Stomach (tissue), 9 donors: Measurements from ENCODE around the gene HOXC12. TPM values are rescaled to one million over a fixed set of nuclear protein-coding genes. Genes with fewer than 3 reads are reported as not detected.

Experiments used
- DNase-seq, 2 donors: peaks; one replicate each; pipeline versions ENCODE4 v3.0.0 to v3.0.0-alpha.2; 2013 to 2019
- H3K27ac ChIP-seq, 5 donors: fragments of 200-600 bp in 4 of 5; sonication (generic) in 4 of 5; one replicate each; pipeline ENCODE4 v1.5.1; 2013 to 2019; ENCODE audit warnings: mild to moderate bottlenecking in 1 of 5, moderate library complexity in 1 of 5
- H3K27me3 ChIP-seq, 3 donors: fragments of 200-600 bp; sonication (generic); one replicate each; pipeline ENCODE4 v1.5.1; 2017 to 2019; ENCODE audit warnings: mixed run types in 1 of 3
- H3K36me3 ChIP-seq, 4 donors: fragments of 200-600 bp; sonication (generic); 1 replicate in 3 of 4; 2 replicates in 1 of 4; pipeline ENCODE4 v1.5.1; 2016 to 2019
- H3K4me1 ChIP-seq, 4 donors: fragments of 200-600 bp; sonication (generic); one replicate each; pipeline ENCODE4 v1.5.1; 2016 to 2019
- H3K4me3 ChIP-seq, 4 donors: fragments of 200-600 bp; sonication (generic) in 3 of 4; one replicate each; pipeline ENCODE4 v1.5.1; 2016 to 2019; ENCODE audit warnings: mild to moderate bottlenecking in 1 of 4
- H3K9me3 ChIP-seq, 4 donors: fragments of 200-600 bp; sonication (generic); one replicate each; pipeline ENCODE4 v1.5.1; 2016 to 2019
- CTCF ChIP-seq, 7 experiments: fragments of 450-650 bp in 4 of 7; fragments of 200-600 bp in 3 of 7; sonication (generic) in 3 of 7; IDR thresholded peaks; one replicate each; pipeline ENCODE4 v1.5.1; 2016 to 2019; ENCODE audit warnings: antibody characterized with exemption in 7 of 7, control low read depth in 2 of 7, mild to moderate bottlenecking in 1 of 7
- EP300 ChIP-seq: sonication (generic); formaldehyde crosslinking; IDR thresholded peaks from one replicate; pipeline ENCODE4 v1.6.1; 2017; ENCODE audit warnings: antibody characterized with exemption
- POLR2A ChIP-seq, 4 donors: fragments of 450-650 bp; IDR thresholded peaks; one replicate each; pipeline ENCODE4 v1.6.1; 2016; ENCODE audit warnings: antibody characterized with exemption in 4 of 4, control low read depth in 2 of 4, mild to moderate bottlenecking in 1 of 4, moderate library complexity in 1 of 4
- POLR2AphosphoS5 ChIP-seq, 3 donors: sonication (generic); formaldehyde crosslinking; IDR thresholded peaks; one replicate each; pipeline ENCODE4 v1.6.1; 2016; ENCODE audit warnings: antibody characterized with exemption in 3 of 3
- WGBS, 5 donors: extraction: QIAGEN DNeasy Blood & Tissue Kit in 3 of 5; methylation state at CpG; one replicate each; pipeline versions ENCODE4 v1.1.5 to v1.1.7; 2013 to 2018; 5-methylcytosine and 5-hydroxymethylcytosine counted together
- intact Hi-C: fragments of 100-400 bp; cut with DNase I; formaldehyde crosslinking; loops from one replicate; pipeline ENCODE4 v1.15.1; 2023; ENCODE audit warnings: low total_unique reads
- polyA plus RNA-seq, 3 donors: library from polyadenylated mRNA; stranded (reverse); fragments of 200-250 nt; gene quantifications; one replicate each; pipeline ENCODE4 v1.2.3, GENCODE V29; 2013
- total RNA-seq, 5 donors: library from RNA; depleted of rRNA; stranded (reverse); fragments of >200 nt; gene quantifications; one replicate each; pipeline versions ENCODE4 v1.1.0 to v1.2.3, GENCODE V29; 2014 to 2016
- donor health status: healthy with polysubstance abuse.
- donor health status: Bipolar disorder and iron deficiency.
- donor health status: healthy.

The HOXC12 gene
- total and polyA plus RNA-seq, 8 donors = not detected

GRCh38 chr12:53999559-54000115, 44.9 kb downstream of the HOXC12 start:
- peaks cover 26 to 47% (median 44%) of the 10 kb centered on the region in 4 donors for H3K4me1 ChIP-seq
- no peaks in the 10 kb centered on the region for H3K36me3 ChIP-seq
- peak overlapping the region; percentile 9 to 39 (median 22) for H3K4me3 ChIP-seq
- no peaks in the 10 kb centered on the region for H3K9me3 ChIP-seq
- TF ChIP-seq POLR2A (IDR thresholded peaks at IDR 0.05) = no peak
- peaks cover 65 to 100% (median 100%) of the 10 kb centered on the region in 3 donors for H3K27me3 ChIP-seq
- 3 to 7% (median 6%) methylated on average over 16 to 35 of the region's 35 CpGs for WGBS, 5 donors
- no peak for DNase-seq
- no peak overlapping the region for H3K27ac ChIP-seq
- intact Hi-C loops = no loop called here

GRCh38 chr12:54000116-54001114, 45.7 kb downstream of the HOXC12 start, which contains the start of gene HOXC9:
TSS of gene HOXC9 (plus strand) at chr12:54000161. CDS start at chr12:54000189, 28 bp downstream.
- intact Hi-C loops = no loop called here
- no peaks in the 10 kb centered on the region for H3K36me3 ChIP-seq
- 2 to 13% (median 5%) methylated on average over 73 to 87 of the region's 87 CpGs for WGBS, 5 donors
- H3K9me3 ChIP-seq = no peaks in the 10 kb centered on the region
- peaks cover 19 to 41% (median 37%) of the 10 kb centered on the region in 4 donors for H3K4me1 ChIP-seq
- H3K4me3 ChIP-seq = peak within 1 kb of the TSS; percentile 9 to 39 (median 22)
- TF ChIP-seq EP300 (no peak), CTCF (IDR thresholded peaks at IDR 0.05) (no peak), POLR2AphosphoS5 (IDR thresholded peaks at IDR 0.05) (no peak), POLR2A (IDR thresholded peaks at IDR 0.05) (no peak)
- no peak within 1 kb of the TSS for H3K27ac ChIP-seq
- DNase-seq = no peak
- H3K27me3 ChIP-seq = peaks cover 65 to 100% (median 100%) of the 10 kb centered on the region in 3 donors

GRCh38 chr12:54001283-54002187, 46.8 kb downstream of the HOXC12 start:
- no peak overlapping the region for H3K27ac ChIP-seq
- no peaks in the 10 kb centered on the region for H3K36me3 ChIP-seq
- H3K4me3 ChIP-seq = no peak overlapping the region
- intact Hi-C loops = no loop called here
- no peaks in the 10 kb centered on the region for H3K9me3 ChIP-seq
- 20 to 32% (median 24%) methylated on average over 8 of the region's 8 CpGs for WGBS, 5 donors
- H3K4me1 ChIP-seq = peaks cover 16 to 41% (median 34%) of the 10 kb centered on the region in 4 donors
- TF ChIP-seq POLR2AphosphoS5 (IDR thresholded peaks at IDR 0.05) (no peak), EP300 (no peak), CTCF (IDR thresholded peaks at IDR 0.05) (no peak), POLR2A (IDR thresholded peaks at IDR 0.05) (no peak)
- peaks cover 59 to 100% (median 100%) of the 10 kb centered on the region in 3 donors for H3K27me3 ChIP-seq
- no peak for DNase-seq

- WGBS, 5 donors = 11 to 16% (median 12%) methylated on average over 19 of the region's 19 CpGs
- H3K4me3 ChIP-seq = no peak overlapping the region
- no peak overlapping the region for H3K27ac ChIP-seq
- peaks cover 57 to 100% (median 100%) of the 10 kb centered on the region in 3 donors for H3K27me3 ChIP-seq
- intact Hi-C loops = no loop called here
- no peaks in the 10 kb centered on the region for H3K9me3 ChIP-seq
- no peak for DNase-seq
- TF ChIP-seq POLR2A (IDR thresholded peaks at IDR 0.05) (no peak), EP300 (no peak), POLR2AphosphoS5 (IDR thresholded peaks at IDR 0.05) (no peak), CTCF (IDR thresholded peaks at IDR 0.05) (no peak)
- H3K36me3 ChIP-seq = no peaks in the 10 kb centered on the region
- peaks cover 17 to 40% (median 30%) of the 10 kb centered on the region in 4 donors for H3K4me1 ChIP-seq
Measured at GRCh38 chr12:54002278-54002914, 47.7 kb downstream of the HOXC12 start.
